RWPE2 (cell line): ENCODE data around the gene WWOX.

Experiments used
- ATAC-seq: fragments of 200-7000 bp; cut with Tn5 transposase; 3 replicates; pipeline ENCODE4 v1.9.1; 2021; ENCODE audit warnings: low read depth
- DNase-seq: peaks from one replicate; pipeline ENCODE4 v3.0.0-alpha.2; 2020; ENCODE audit warnings: low spot score
- H3K27ac ChIP-seq: fragments of 450-650 bp; 2 replicates; pipeline ENCODE4 v1.5.1; 2017; ENCODE audit warnings: mild to moderate bottlenecking; ENCODE audit not compliant: poor library complexity, severe bottlenecking
- H3K27me3 ChIP-seq: fragments of 250-450 bp; sonication (Bioruptor Pico); 2 replicates; pipeline ENCODE4 v1.5.1; 2021; ENCODE audit warnings: mild to moderate bottlenecking, moderate library complexity; ENCODE audit not compliant: insufficient read depth, poor library complexity, severe bottlenecking
- H3K36me3 ChIP-seq: fragments of 250-450 bp; sonication (Bioruptor Pico); 2 replicates; pipeline ENCODE4 v1.5.1; 2020; ENCODE audit warnings: low read depth, mild to moderate bottlenecking, moderate library complexity
- H3K4me1 ChIP-seq: fragments of 250-450 bp; sonication (Bioruptor Pico); 2 replicates; pipeline ENCODE4 v1.5.1; 2021; ENCODE audit warnings: mild to moderate bottlenecking, moderate library complexity; ENCODE audit not compliant: insufficient read depth, poor library complexity, severe bottlenecking
- H3K4me3 ChIP-seq: fragments of 250-450 bp; sonication (Bioruptor Pico); 2 replicates; pipeline ENCODE4 v1.5.1; 2021; ENCODE audit warnings: mild to moderate bottlenecking, moderate library complexity; ENCODE audit not compliant: severe bottlenecking
- H3K9me3 ChIP-seq: fragments of 250-450 bp; sonication (Bioruptor Pico); 2 replicates; pipeline ENCODE4 v1.5.1; 2021; ENCODE audit warnings: mild to moderate bottlenecking, moderate library complexity; ENCODE audit not compliant: severe bottlenecking
- TF ChIP-seq, protein P1 (sequence below): fragments of 450-650 bp; IDR thresholded peaks from one replicate; pipeline ENCODE4 v1.5.1; 2017; ENCODE audit warnings: mild to moderate bottlenecking, moderate library complexity; ENCODE audit not compliant: poor library complexity, severe bottlenecking

The WWOX gene

DNA sequence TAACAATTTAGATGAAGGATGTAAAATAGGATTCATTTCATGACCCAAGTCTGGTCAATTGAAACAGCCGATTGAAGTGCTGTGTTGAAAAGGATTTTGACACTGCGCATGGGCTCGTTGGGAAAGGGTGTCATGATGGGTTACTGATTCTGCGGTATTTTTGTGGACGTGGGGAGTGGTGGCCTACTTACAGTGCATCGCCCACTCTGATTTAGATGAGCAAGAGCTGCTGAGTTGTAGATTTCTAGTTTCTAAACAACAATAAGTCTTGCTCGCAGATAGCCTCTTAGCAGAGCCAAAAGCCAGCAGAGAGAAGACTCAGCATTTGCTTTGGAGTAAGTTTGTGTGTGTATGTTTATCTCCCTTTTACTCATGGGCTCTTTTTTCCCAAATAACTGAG lies 770.0 kb downstream of the WWOX start:
- DNase-seq: no peak
- no peak overlapping the region for H3K27ac ChIP-seq
- H3K4me3 ChIP-seq: no peak overlapping the region
- ATAC-seq: no peak
- no peaks in the 10 kb centered on the region for H3K4me1 ChIP-seq
- TF ChIP-seq, protein P1, sequence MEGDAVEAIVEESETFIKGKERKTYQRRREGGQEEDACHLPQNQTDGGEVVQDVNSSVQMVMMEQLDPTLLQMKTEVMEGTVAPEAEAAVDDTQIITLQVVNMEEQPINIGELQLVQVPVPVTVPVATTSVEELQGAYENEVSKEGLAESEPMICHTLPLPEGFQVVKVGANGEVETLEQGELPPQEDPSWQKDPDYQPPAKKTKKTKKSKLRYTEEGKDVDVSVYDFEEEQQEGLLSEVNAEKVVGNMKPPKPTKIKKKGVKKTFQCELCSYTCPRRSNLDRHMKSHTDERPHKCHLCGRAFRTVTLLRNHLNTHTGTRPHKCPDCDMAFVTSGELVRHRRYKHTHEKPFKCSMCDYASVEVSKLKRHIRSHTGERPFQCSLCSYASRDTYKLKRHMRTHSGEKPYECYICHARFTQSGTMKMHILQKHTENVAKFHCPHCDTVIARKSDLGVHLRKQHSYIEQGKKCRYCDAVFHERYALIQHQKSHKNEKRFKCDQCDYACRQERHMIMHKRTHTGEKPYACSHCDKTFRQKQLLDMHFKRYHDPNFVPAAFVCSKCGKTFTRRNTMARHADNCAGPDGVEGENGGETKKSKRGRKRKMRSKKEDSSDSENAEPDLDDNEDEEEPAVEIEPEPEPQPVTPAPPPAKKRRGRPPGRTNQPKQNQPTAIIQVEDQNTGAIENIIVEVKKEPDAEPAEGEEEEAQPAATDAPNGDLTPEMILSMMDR: no peak
- H3K9me3 ChIP-seq: no peaks in the 10 kb centered on the region
- H3K27me3 ChIP-seq: no peaks in the 10 kb centered on the region
- H3K36me3 ChIP-seq: no peaks in the 10 kb centered on the region

DNA sequence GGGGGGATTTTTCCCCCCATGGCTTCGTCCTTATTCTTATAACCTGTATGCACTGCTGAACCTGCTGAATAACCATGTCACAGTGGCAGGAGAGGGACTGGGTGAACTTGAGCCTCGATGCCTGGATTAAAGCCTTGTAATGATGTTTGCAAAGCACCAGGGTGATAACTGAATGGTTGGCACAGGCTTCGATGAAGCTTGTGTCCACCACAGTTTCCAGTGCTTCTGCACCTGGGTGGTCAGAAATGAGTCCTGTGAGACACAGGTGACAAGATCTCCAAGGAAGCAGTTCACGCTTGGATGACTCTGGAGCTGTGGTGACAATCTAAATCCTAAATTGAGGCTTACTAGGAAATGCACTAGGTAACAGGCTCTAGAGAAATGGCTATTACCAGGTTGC lies 771.8 kb downstream of the WWOX start:
- ATAC-seq (no peak), DNase-seq (no peak)
- Histone ChIP-seq H3K27me3 (no peaks in the 10 kb centered on the region), H3K36me3 (no peaks in the 10 kb centered on the region), H3K4me1 (no peaks in the 10 kb centered on the region), H3K9me3 (no peaks in the 10 kb centered on the region), H3K4me3 (no peak overlapping the region), H3K27ac (no peak overlapping the region)
- TF ChIP-seq, protein P1: no peak

DNA sequence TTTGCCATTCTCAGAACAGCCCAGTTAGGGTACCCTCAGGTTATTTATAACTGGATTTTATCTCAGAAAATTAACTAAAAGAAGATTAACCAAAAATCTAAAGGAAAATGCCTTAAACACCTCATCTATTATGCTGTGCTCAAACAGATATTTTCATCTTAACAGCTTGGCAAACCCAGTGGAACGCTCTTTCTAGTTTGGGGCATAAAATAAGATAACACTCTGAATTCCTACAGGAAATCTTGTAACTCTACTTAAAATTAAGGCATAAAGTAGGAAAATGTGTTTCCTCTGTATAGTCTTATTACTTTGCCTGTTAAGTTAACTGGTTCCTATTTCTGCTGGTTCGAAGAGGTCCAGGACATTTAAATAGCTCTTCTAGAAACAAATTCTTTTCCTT lies 777.2 kb downstream of the WWOX start:
- no peak for DNase-seq
- ATAC-seq: no peak
- no peaks in the 10 kb centered on the region for H3K4me1 ChIP-seq
- no peak overlapping the region for H3K4me3 ChIP-seq
- no peaks in the 10 kb centered on the region for H3K9me3 ChIP-seq
- no peaks in the 10 kb centered on the region for H3K36me3 ChIP-seq
- no peak overlapping the region for H3K27ac ChIP-seq
- TF ChIP-seq, protein P1: no peak
- no peaks in the 10 kb centered on the region for H3K27me3 ChIP-seq

DNA sequence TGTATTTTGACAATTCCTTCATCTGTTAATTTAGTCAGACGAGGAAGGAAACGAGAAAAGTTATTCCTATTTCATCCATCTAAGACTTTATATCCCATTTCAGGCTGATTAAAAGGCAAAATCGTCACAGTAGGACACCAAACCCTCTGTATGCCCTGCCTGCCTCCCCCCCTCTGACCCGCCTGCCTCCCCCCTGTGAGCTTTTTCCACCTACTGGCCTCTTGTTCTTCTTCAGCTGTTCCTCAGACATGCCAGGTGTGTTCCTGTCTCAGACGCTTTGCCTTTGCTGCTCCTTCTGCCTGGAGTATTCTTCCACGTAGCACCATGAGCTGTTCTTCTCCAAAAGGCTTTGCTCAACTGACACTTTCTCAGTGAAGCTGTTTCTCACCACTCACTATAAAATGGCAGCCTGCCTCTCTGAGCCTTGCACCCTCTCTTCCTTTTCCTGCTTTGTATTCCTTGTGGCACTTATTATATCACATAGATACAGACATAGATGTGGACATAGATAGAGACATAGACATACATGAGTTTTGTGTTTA lies 777.7 kb downstream of the WWOX start:
- H3K9me3 ChIP-seq: no peaks in the 10 kb centered on the region
- H3K27me3 ChIP-seq: no peaks in the 10 kb centered on the region
- TF ChIP-seq, protein P1: no peak
- ATAC-seq (no peak), DNase-seq (no peak)
- no peak overlapping the region for H3K27ac ChIP-seq
- H3K36me3 ChIP-seq: no peaks in the 10 kb centered on the region
- no peak overlapping the region for H3K4me3 ChIP-seq
- H3K4me1 ChIP-seq: no peaks in the 10 kb centered on the region

DNA sequence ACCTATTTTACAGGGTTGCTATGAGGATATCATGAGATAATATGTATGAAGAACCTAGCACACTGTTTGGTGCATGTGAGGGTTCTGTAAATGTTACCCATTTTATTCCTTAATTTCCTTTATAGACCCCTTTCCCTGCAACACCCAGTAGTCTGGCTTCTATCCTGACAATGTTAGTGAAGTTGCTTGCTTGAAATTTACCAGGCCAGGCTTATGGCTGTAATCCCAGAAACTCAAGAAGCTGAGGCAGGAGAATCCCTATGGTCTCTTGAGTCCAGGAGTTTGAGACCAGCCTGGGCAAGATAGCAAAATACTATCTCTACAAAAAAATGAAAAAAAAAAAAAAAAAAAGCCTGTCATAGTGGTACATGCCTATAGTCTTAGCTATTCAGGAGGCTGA lies 779.1 kb downstream of the WWOX start:
- Histone ChIP-seq H3K4me1 (no peaks in the 10 kb centered on the region), H3K27me3 (no peaks in the 10 kb centered on the region), H3K4me3 (no peak overlapping the region), H3K27ac (no peak overlapping the region), H3K9me3 (no peaks in the 10 kb centered on the region), H3K36me3 (no peaks in the 10 kb centered on the region)
- no peak for DNase-seq
- no peak for ATAC-seq
- TF ChIP-seq, protein P1: no peak
